ENCODE measurements around the gene MYOCD. TPM values are rescaled to one million over a fixed set of nuclear protein-coding genes. Genes with fewer than 3 reads are reported as not detected.

MYOCD gene
- total RNA-seq, 1 experiment from 2014 or later = not detected

- H2AFZ ChIP-seq (ENCODE audit: low read depth, low read length, poor library complexity, severe bottlenecking) = no peak overlapping the region
- H3K27ac ChIP-seq (ENCODE audit: low read depth, low read length) = no peak overlapping the region
- H3K79me2 ChIP-seq (ENCODE audit: insufficient read depth, low read length) = no peaks in the 10 kb centered on the region
- H3K9ac ChIP-seq (ENCODE audit: low read length) = no peak overlapping the region
- no peaks in the 10 kb centered on the region for H3K4me1 ChIP-seq (ENCODE audit: control insufficient read depth in 1 of 2, insufficient read depth in 2 of 2, low read length in 2 of 2)
- DNase-seq (ENCODE audit: low read depth, low spot score) = no peak
- no peak overlapping the region for H3K4me2 ChIP-seq (ENCODE audit: low read length)
- H3K27me3 ChIP-seq (ENCODE audit: insufficient read depth, low read length) = no peaks in the 10 kb centered on the region
- H3K9me3 ChIP-seq (ENCODE audit: control insufficient read depth in 1 of 2, insufficient read depth in 1 of 2, low read depth in 1 of 2, low read length in 2 of 2) = no peaks in the 10 kb centered on the region
- H3K9me2 ChIP-seq (ENCODE audit: insufficient read depth) = no peaks in the 10 kb centered on the region
- no peaks in the 10 kb centered on the region for H3K36me3 ChIP-seq (ENCODE audit: control insufficient read depth in 1 of 2, insufficient read depth in 2 of 2, low read length in 2 of 2)
- no peaks in the 10 kb centered on the region for H4K20me1 ChIP-seq (ENCODE audit: insufficient read depth)
- RAD21 ChIA-PET (ENCODE audit: low non-redundant PET in 1 of 2, low total read pairs in 2 of 2, uncharacterized antibody in 2 of 2, unreplicated experiment in 2 of 2) = no interaction called here
- CTCF ChIA-PET = no interaction called here
- intact Hi-C loops (cut with micrococcal nuclease) = no loop called here
- POLR2A ChIA-PET = no interaction called here
- TF ChIP-seq EGR1 (IDR thresholded peaks at IDR 0.05; ENCODE audit: low read depth) = no peak
- TF ChIP-seq CEBPB (IDR thresholded peaks at IDR 0.05; ENCODE audit: low read depth) = no peak
- no peak for TF ChIP-seq ATF3 (IDR thresholded peaks at IDR 0.05)
- TF ChIP-seq EZH2phosphoT487 (IDR thresholded peaks at IDR 0.05; ENCODE audit: borderline replicate concordance) = no peak
- TF ChIP-seq SIN3A (IDR thresholded peaks at IDR 0.05; ENCODE audit: low read depth) = no peak
- TF ChIP-seq MAX (IDR thresholded peaks at IDR 0.05) = no peak
- no peak for TF ChIP-seq REST (IDR thresholded peaks at IDR 0.05; ENCODE audit: low read depth)
- no peak for TF ChIP-seq EZH2 (IDR thresholded peaks at IDR 0.05)
- no peak for TF ChIP-seq SRF (IDR thresholded peaks at IDR 0.05; ENCODE audit: low read depth)
- no peak for TF ChIP-seq POLR2AphosphoS5 (IDR thresholded peaks at IDR 0.05; ENCODE audit: low read depth, low read length)
- TF ChIP-seq POLR2A (IDR thresholded peaks at IDR 0.05; ENCODE audit: borderline replicate concordance, extremely low read depth, insufficient read depth, insufficient read length) = no peak
- TF ChIP-seq YY1 (IDR thresholded peaks at IDR 0.05; ENCODE audit: extremely low read depth, insufficient replicate concordance, low read depth, low read length) = no peak
- ATAC-seq = no peak
- BruUV-seq (replicated peaks) = no TSS peak
- no peak overlapping the region for H3K4me3 ChIP-seq (replicated peaks in 1 of 2; ENCODE audit: low read depth in 1 of 2, low read length in 2 of 2)
Observed at GRCh38 chr17:12800855-12801365, 135.2 kb downstream of the MYOCD start.
